Measurements from ENCODE around the gene ARID4A.

ARID4A gene

GRCh38 chr14:58281969-58282368 is 16.4 kb upstream of the ARID4A start:
- DNase-seq (ENCODE audit: low read depth), result no peak
- no peak overlapping the region for H3K4me3 ChIP-seq (ENCODE audit: low read length)
- TF ChIP-seq, protein P1, sequence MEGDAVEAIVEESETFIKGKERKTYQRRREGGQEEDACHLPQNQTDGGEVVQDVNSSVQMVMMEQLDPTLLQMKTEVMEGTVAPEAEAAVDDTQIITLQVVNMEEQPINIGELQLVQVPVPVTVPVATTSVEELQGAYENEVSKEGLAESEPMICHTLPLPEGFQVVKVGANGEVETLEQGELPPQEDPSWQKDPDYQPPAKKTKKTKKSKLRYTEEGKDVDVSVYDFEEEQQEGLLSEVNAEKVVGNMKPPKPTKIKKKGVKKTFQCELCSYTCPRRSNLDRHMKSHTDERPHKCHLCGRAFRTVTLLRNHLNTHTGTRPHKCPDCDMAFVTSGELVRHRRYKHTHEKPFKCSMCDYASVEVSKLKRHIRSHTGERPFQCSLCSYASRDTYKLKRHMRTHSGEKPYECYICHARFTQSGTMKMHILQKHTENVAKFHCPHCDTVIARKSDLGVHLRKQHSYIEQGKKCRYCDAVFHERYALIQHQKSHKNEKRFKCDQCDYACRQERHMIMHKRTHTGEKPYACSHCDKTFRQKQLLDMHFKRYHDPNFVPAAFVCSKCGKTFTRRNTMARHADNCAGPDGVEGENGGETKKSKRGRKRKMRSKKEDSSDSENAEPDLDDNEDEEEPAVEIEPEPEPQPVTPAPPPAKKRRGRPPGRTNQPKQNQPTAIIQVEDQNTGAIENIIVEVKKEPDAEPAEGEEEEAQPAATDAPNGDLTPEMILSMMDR (conservative IDR thresholded peaks at IDR 0.05; ENCODE audit: low read depth, low read length), result no peak

DNA sequence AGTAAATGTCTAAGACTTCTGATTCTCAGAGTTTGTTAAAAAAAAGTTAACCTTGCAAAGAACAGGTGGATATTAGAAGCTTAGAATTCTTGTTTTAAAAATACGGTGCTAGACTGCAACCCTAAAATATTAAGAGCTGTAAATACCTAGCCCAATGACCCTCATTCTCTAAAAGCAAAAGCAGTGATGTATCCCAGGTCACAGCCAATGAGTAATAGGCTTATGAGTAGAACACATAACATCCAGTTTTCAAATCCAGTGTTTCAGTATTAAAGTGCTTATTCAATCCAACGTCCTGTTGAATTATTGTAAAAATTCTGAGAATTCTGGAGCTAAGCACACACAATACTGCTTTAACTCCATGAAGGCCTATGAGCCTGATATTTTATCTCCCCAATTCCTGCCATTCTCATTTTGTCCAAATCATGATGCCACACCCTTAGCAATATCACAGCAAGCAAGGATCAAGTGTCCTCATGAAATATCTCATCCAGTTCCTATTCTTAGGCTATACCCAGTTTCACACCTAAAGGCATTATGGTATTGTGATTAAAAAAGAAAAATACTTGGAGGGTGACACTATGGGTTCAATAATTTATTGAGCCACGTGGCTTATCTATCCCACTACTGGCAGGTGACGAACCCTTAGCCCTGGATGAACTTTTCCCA is 15.3 kb upstream of the ARID4A start:
- no peak overlapping the region for H3K4me3 ChIP-seq (ENCODE audit: low read length)
- no peak for DNase-seq (ENCODE audit: low read depth)
- TF ChIP-seq, protein P1 (conservative IDR thresholded peaks at IDR 0.05; ENCODE audit: low read depth, low read length), result no peak

DNA sequence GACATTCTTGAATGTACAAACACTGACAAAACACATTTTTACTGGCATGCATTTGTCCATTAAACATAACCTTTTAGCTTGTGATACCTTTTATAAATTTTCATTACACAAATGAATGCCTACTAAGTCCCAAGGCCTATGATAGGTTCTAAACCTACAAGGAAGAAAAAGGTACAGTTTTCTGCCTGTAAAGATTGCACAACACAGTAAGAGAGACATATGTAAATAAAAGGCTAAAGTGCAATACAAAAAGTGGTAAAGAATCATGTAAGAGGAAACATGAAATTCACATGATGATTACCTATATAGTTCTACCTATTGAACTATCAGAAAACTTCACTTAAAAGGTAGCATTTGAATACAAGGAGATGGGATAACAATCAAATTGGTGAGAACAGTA is 14.6 kb upstream of the ARID4A start:
- DNase-seq (ENCODE audit: low read depth), result no peak
- TF ChIP-seq, protein P1 (conservative IDR thresholded peaks at IDR 0.05; ENCODE audit: low read depth, low read length), result no peak
- H3K4me3 ChIP-seq (ENCODE audit: low read length), result no peak overlapping the region

GRCh38 chr14:58285132-58285531 is 13.2 kb upstream of the ARID4A start:
- H3K4me3 ChIP-seq (ENCODE audit: low read length), result no peak overlapping the region
- TF ChIP-seq, protein P1 (conservative IDR thresholded peaks at IDR 0.05; ENCODE audit: low read depth, low read length), result no peak
- DNase-seq (ENCODE audit: low read depth), result no peak

GRCh38 chr14:58287607-58288042 is 10.7 kb upstream of the ARID4A start:
- no peak overlapping the region for H3K4me3 ChIP-seq (ENCODE audit: low read length)
- TF ChIP-seq, protein P1 (conservative IDR thresholded peaks at IDR 0.05; ENCODE audit: low read depth, low read length), result no peak
- DNase-seq (ENCODE audit: low read depth), result no peak

GRCh38 chr14:58288106-58288792 is 10.1 kb upstream of the ARID4A start:
- H3K4me3 ChIP-seq (ENCODE audit: low read length), result no peak overlapping the region
- DNase-seq (ENCODE audit: low read depth), result no peak

More at GRCh38 chr14:58288106-58288792, 10.1 kb upstream of the ARID4A start:
- TF ChIP-seq, protein P1 (conservative IDR thresholded peaks at IDR 0.05; ENCODE audit: low read depth, low read length), result no peak
